Panc1 (cell line): Measurements from ENCODE around the gene SSBP2. TPM values are rescaled to one million over a fixed set of nuclear protein-coding genes. Genes with fewer than 3 reads are reported as not detected.

Experiments
- ATAC-seq: fragments of 200-7000 bp; cut with Tn5 transposase; 2 replicates; pipeline ENCODE4 v1.9.1; 2020; ENCODE audit warnings: mild to moderate bottlenecking, moderate library complexity
- BruUV-seq: library from RNA; stranded (reverse); fragments of 400-500 nt; replicated peaks from 2 replicates; lab custom pipeline; 2021; lab: Mats Ljungman, UMichigan
- CTCF ChIA-PET: fragments of 300-600 bp; sonication (Branson Sonifier 250); formaldehyde crosslinking; loops from one replicate; lab custom pipeline; 2022; ENCODE audit warnings: antibody characterized with exemption; lab: Charles Lee
- POLR2A ChIA-PET: fragments of 300-600 bp; sonication (Branson Sonifier 250); formaldehyde crosslinking; loops from one replicate; lab custom pipeline; 2022; ENCODE audit warnings: antibody characterized with exemption; lab: Charles Lee
- DNase-seq: peaks from one replicate; pipeline ENCODE4 v3.0.0-alpha.2; 2010; ENCODE audit warnings: low read depth, low spot score
- H3K27ac ChIP-seq: 2 replicates; pipeline ENCODE4 v1.5.1; 2011; ENCODE audit warnings: mild to moderate bottlenecking, low read length, inconsistent platforms
- H3K27me3 ChIP-seq: fragments of 200-500 bp; sonication (Bioruptor generic); 2 replicates; pipeline ENCODE4 v1.6.0; 2014; ENCODE audit warnings: low read length, inconsistent platforms; ENCODE audit not compliant: control insufficient read depth, insufficient read depth
- H3K36me3 ChIP-seq: fragments of 200-500 bp; sonication (Bioruptor generic); 2 replicates; pipeline ENCODE4 v1.5.1; 2014; ENCODE audit warnings: inconsistent platforms, mild to moderate bottlenecking, low read length, moderate library complexity; ENCODE audit not compliant: control insufficient read depth, insufficient read depth
- H3K4me1 ChIP-seq: 2 replicates; pipeline ENCODE4 v1.5.1; 2011; ENCODE audit warnings: inconsistent platforms, mild to moderate bottlenecking, low read length, moderate library complexity; ENCODE audit not compliant: control insufficient read depth, insufficient read depth
- H3K4me3 ChIP-seq, 2 experiments: 2 replicates each; pipeline ENCODE4 v1.5.1; 2011 to 2012; ENCODE audit warnings: low read depth in 2 of 2, low read length in 2 of 2, mild to moderate bottlenecking in 2 of 2, inconsistent platforms in 1 of 2, moderate library complexity in 1 of 2
- H3K9me3 ChIP-seq: fragments of 200-500 bp; sonication (Bioruptor generic); 2 replicates; pipeline ENCODE4 v1.5.1; 2014; ENCODE audit warnings: low read depth, mild to moderate bottlenecking, inconsistent platforms, low read length, moderate library complexity; ENCODE audit not compliant: control insufficient read depth, insufficient read depth
- CTCF ChIP-seq: fragments of 450-650 bp; IDR thresholded peaks from 2 replicates; pipeline ENCODE4 v1.5.1; 2017; ENCODE audit warnings: mild to moderate bottlenecking
- POLR2AphosphoS5 ChIP-seq: IDR thresholded peaks from 2 replicates; pipeline ENCODE4 v1.6.1; 2012; ENCODE audit warnings: mild to moderate bottlenecking, low read depth, low read length, moderate library complexity
- REST ChIP-seq, 2 experiments: IDR thresholded peaks; 2 replicates each; pipeline ENCODE4 v1.6.1; 2011 to 2012; ENCODE audit warnings: low read depth in 2 of 2, control low read depth in 1 of 2, low read length in 1 of 2, mild to moderate bottlenecking in 1 of 2, moderate library complexity in 1 of 2; ENCODE audit not compliant: insufficient read depth in 1 of 2
- SIN3A ChIP-seq: IDR thresholded peaks from 2 replicates; pipeline ENCODE4 v1.6.1; 2012; ENCODE audit warnings: low read depth, mild to moderate bottlenecking, low read length, moderate library complexity, borderline replicate concordance; ENCODE audit not compliant: insufficient read depth
- TCF7L2 ChIP-seq: IDR thresholded peaks from 2 replicates; pipeline ENCODE4 v1.6.1; 2011; ENCODE audit warnings: mild to moderate bottlenecking, low read depth, low read length, inconsistent platforms
- in situ Hi-C: cut with HindIII; loops from 2 replicates; pipeline ENCODE4 v1.10.0; 2016; ENCODE audit warnings: low sequenced_read_pairs, low pct_unique_long_range_greater_than_20kb
- intact Hi-C: fragments of 100-400 bp; cut with micrococcal nuclease; formaldehyde crosslinking; loops from one replicate; pipeline ENCODE4 v1.10.0; 2022; ENCODE audit not compliant: unreplicated experiment
- total RNA-seq: library from RNA; stranded (reverse); gene quantifications from one replicate; pipeline ENCODE4 v1.2.1, GENCODE V29; 2021; ENCODE audit not compliant: unreplicated experiment

The SSBP2 gene
- total RNA-seq, 1 experiment from 2014 or later = 16.3 TPM

- H3K4me3 ChIP-seq = no peak overlapping the region
- POLR2A ChIA-PET = no interaction called here
- H3K4me1 ChIP-seq = no peaks in the 10 kb centered on the region
- DNase-seq (no peak), ATAC-seq (no peak)
- no TSS peak for BruUV-seq
- H3K27me3 ChIP-seq = no peaks in the 10 kb centered on the region
- H3K9me3 ChIP-seq = no peaks in the 10 kb centered on the region
- TF ChIP-seq REST (IDR thresholded peaks at IDR 0.05; ENCODE audit: insufficient read depth in 1 of 2, low read depth in 2 of 2, low read length in 1 of 2) (no peak), POLR2AphosphoS5 (no peak), TCF7L2 (no peak), CTCF (no peak), SIN3A (no peak)
- intact Hi-C loops (no loop called here), in situ Hi-C loops (no loop called here)
- no peak overlapping the region for H3K27ac ChIP-seq
- CTCF ChIA-PET = no interaction called here
- H3K36me3 ChIP-seq = no peaks in the 10 kb centered on the region
Observed at GRCh38 chr5:81530919-81531318, 220.0 kb downstream of the SSBP2 start.

GRCh38 chr5:81525690-81526089, 225.2 kb downstream of the SSBP2 start:
- no TSS peak for BruUV-seq
- Histone ChIP-seq H3K9me3 (no peaks in the 10 kb centered on the region), H3K36me3 (no peaks in the 10 kb centered on the region), H3K27ac (no peak overlapping the region), H3K4me1 (no peaks in the 10 kb centered on the region), H3K4me3 (no peak overlapping the region), H3K27me3 (no peaks in the 10 kb centered on the region)
- ATAC-seq = no peak
- POLR2A ChIA-PET = no interaction called here
- DNase-seq = no peak
- in situ Hi-C loops (no loop called here), intact Hi-C loops (no loop called here)
- no peak for TF ChIP-seq POLR2AphosphoS5
- CTCF ChIA-PET = no interaction called here

- no peak overlapping the region for H3K27ac ChIP-seq
- in situ Hi-C loops = no loop called here
- H3K36me3 ChIP-seq = no peaks in the 10 kb centered on the region
- no peaks in the 10 kb centered on the region for H3K27me3 ChIP-seq
- POLR2A ChIA-PET = no interaction called here
- CTCF ChIA-PET = no interaction called here
- intact Hi-C loops = no loop called here
- DNase-seq = no peak
- no peaks in the 10 kb centered on the region for H3K4me1 ChIP-seq
- H3K9me3 ChIP-seq = no peaks in the 10 kb centered on the region
- no TSS peak for BruUV-seq
- no peak for ATAC-seq
- H3K4me3 ChIP-seq = no peak overlapping the region
- TF ChIP-seq CTCF = no peak
- TF ChIP-seq POLR2AphosphoS5 = no peak
- no peak for TF ChIP-seq TCF7L2
- TF ChIP-seq SIN3A = no peak
- TF ChIP-seq REST (IDR thresholded peaks at IDR 0.05; ENCODE audit: insufficient read depth in 1 of 2, low read depth in 2 of 2, low read length in 1 of 2) = no peak
Observed at GRCh38 chr5:81524015-81524414, 226.9 kb downstream of the SSBP2 start.
